Measurements from ENCODE around the gene OR2F1. TPM values are rescaled to one million over a fixed set of nuclear protein-coding genes. Genes with fewer than 3 reads are reported as not detected.

Gene OR2F1
- total and polyA plus RNA-seq, 2 experiments from 2014 or later: not detected

DNA sequence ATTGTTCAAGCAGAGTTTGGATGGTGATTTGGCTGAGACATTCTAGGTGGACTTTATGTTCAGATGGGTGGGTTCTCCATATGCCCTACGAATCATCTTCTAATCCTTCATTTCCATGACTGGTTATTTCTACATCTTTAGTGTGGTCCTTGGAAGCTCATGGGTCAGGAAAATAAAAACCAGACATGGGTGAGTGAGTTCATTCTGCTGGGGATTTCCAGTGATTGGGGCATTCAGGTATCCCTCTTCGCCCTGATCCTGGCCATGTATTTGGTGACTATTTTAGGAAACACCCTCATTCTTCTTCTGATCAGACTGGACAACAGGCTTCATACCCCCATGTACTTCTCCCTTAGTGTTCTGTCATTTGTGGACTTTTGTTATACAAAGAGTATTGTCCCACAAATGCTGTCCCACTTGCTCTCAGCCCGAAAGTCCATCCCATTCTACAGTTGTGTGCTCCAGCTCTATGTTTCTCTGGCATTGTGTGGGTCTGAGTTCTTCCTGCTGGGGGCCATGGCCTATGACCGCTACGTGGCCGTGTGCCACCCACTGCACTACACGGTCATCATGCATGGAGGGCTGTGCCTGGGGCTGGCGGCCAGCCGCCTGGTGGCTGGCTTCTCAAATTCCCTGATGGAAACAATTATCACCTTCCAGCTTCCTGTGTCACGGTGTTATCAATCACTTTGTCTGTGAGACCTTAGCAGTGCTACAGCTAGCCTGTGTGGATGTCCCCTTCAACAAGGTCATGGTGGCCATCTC lies 26.3 kb downstream of the OR2F1 start:
- no peak for DNase-seq (ENCODE audit: low spot score)
- Histone ChIP-seq H3K27ac (no peak overlapping the region), H3K4me2 (no peak overlapping the region), H3K79me2 (no peaks in the 10 kb centered on the region), H3K4me1 (ENCODE audit: insufficient read depth) (no peaks in the 10 kb centered on the region), H3K4me3 (no peak overlapping the region), H4K20me1 (ENCODE audit: insufficient read depth, poor library complexity, severe bottlenecking) (no peaks in the 10 kb centered on the region), H3K9me2 (replicated peaks; ENCODE audit: insufficient read depth) (no peaks in the 10 kb centered on the region), H3K27me3 (no peaks in the 10 kb centered on the region), H3K36me3 (replicated peaks; ENCODE audit: insufficient read depth, low read depth) (no peaks in the 10 kb centered on the region), H3K9me3 (ENCODE audit: low read depth) (no peaks in the 10 kb centered on the region), H2AFZ (no peak overlapping the region)
- WGBS (ENCODE audit: low lambda C conversion rate, missing lambda C conversion rate): 91% methylated on average over 10 of the region's 10 CpGs
- TF ChIP-seq EZH2phosphoT487 (IDR thresholded peaks at IDR 0.05; ENCODE audit: low read depth, severe bottlenecking, unreplicated experiment) (no peak), EZH2 (IDR thresholded peaks at IDR 0.05; ENCODE audit: borderline replicate concordance) (no peak)
- TF ChIP-seq, protein P1, sequence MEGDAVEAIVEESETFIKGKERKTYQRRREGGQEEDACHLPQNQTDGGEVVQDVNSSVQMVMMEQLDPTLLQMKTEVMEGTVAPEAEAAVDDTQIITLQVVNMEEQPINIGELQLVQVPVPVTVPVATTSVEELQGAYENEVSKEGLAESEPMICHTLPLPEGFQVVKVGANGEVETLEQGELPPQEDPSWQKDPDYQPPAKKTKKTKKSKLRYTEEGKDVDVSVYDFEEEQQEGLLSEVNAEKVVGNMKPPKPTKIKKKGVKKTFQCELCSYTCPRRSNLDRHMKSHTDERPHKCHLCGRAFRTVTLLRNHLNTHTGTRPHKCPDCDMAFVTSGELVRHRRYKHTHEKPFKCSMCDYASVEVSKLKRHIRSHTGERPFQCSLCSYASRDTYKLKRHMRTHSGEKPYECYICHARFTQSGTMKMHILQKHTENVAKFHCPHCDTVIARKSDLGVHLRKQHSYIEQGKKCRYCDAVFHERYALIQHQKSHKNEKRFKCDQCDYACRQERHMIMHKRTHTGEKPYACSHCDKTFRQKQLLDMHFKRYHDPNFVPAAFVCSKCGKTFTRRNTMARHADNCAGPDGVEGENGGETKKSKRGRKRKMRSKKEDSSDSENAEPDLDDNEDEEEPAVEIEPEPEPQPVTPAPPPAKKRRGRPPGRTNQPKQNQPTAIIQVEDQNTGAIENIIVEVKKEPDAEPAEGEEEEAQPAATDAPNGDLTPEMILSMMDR (IDR thresholded peaks at IDR 0.05; ENCODE audit: poor library complexity): no peak

DNA sequence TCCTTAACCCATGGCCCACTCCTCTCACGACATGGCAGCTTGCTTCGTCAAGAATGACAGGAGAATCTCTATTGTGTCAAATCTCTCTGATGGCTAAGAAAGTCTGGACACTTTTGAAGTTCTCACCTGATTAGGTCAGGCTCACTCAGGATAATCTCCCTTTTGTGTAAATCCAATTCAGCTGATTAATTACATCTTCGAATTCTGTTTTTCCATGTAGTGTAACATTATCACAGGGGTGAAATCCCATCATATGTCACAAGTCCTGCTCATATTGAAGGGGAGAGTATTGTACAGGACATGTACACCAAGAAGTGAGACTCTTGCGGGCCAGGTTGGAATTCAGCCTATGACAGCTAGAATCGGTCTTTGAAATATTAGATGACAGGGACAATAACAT lies 29.3 kb downstream of the OR2F1 start:
- H3K4me3 ChIP-seq: no peak overlapping the region
- H3K27ac ChIP-seq: no peak overlapping the region
- no peaks in the 10 kb centered on the region for H3K4me1 ChIP-seq (ENCODE audit: insufficient read depth)
- H3K27me3 ChIP-seq: no peaks in the 10 kb centered on the region
- no peaks in the 10 kb centered on the region for H3K79me2 ChIP-seq
- H4K20me1 ChIP-seq (ENCODE audit: insufficient read depth, poor library complexity, severe bottlenecking): no peaks in the 10 kb centered on the region
- no peak overlapping the region for H2AFZ ChIP-seq
- TF ChIP-seq EZH2 (IDR thresholded peaks at IDR 0.05; ENCODE audit: borderline replicate concordance): no peak
- no peak for TF ChIP-seq EZH2phosphoT487 (IDR thresholded peaks at IDR 0.05; ENCODE audit: low read depth, severe bottlenecking, unreplicated experiment)
- TF ChIP-seq, protein P1 (IDR thresholded peaks at IDR 0.05; ENCODE audit: poor library complexity): no peak
- DNase-seq (ENCODE audit: low spot score): no peak
- H3K36me3 ChIP-seq (replicated peaks; ENCODE audit: insufficient read depth, low read depth): no peaks in the 10 kb centered on the region
- WGBS (ENCODE audit: low lambda C conversion rate, missing lambda C conversion rate): 91% methylated on average over 5 of the region's 5 CpGs
- no peaks in the 10 kb centered on the region for H3K9me2 ChIP-seq (replicated peaks; ENCODE audit: insufficient read depth)
- no peaks in the 10 kb centered on the region for H3K9me3 ChIP-seq (ENCODE audit: low read depth)
- no peak overlapping the region for H3K4me2 ChIP-seq

DNA sequence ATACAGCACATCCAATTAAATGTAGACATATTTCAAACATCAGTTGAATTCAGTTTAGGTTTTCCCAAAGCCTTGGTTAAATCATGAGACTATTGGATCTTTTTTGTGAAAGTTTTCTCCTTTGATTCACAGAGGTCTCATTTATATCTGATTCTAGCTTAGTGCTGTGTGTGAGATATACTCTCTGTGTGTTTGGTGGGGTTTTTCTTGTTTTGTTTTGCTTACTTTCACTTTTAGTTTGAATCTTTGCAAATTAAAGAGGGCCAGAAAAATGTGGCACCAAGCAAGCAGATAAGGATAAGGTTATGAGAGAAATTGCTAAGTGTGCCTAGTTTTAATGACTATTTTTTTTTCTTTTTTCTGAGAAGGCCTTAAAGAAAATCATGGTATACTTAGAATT lies 32.9 kb downstream of the OR2F1 start:
- Histone ChIP-seq H3K4me3 (no peak overlapping the region), H3K9me2 (replicated peaks; ENCODE audit: insufficient read depth) (no peaks in the 10 kb centered on the region), H4K20me1 (ENCODE audit: insufficient read depth, poor library complexity, severe bottlenecking) (no peaks in the 10 kb centered on the region), H3K79me2 (no peaks in the 10 kb centered on the region), H3K4me2 (no peak overlapping the region), H3K36me3 (replicated peaks; ENCODE audit: insufficient read depth, low read depth) (no peaks in the 10 kb centered on the region), H3K27me3 (no peaks in the 10 kb centered on the region), H3K4me1 (ENCODE audit: insufficient read depth) (no peaks in the 10 kb centered on the region), H3K27ac (no peak overlapping the region), H2AFZ (no peak overlapping the region), H3K9me3 (ENCODE audit: low read depth) (no peaks in the 10 kb centered on the region)
- no peak for TF ChIP-seq EZH2 (IDR thresholded peaks at IDR 0.05; ENCODE audit: borderline replicate concordance)
- no peak for TF ChIP-seq EZH2phosphoT487 (IDR thresholded peaks at IDR 0.05; ENCODE audit: low read depth, severe bottlenecking, unreplicated experiment)
- TF ChIP-seq, protein P1 (IDR thresholded peaks at IDR 0.05; ENCODE audit: poor library complexity): no peak
- no peak for DNase-seq (ENCODE audit: low spot score)
